NT2/D1 (cell line): ENCODE measurements around the gene C1QTNF5.

Experiments used
- SUZ12 ChIP-seq: IDR thresholded peaks from 2 replicates; pipeline ENCODE4 v1.6.1; 2011; ENCODE audit not compliant: insufficient read length, insufficient read depth; ENCODE audit errors: extremely low read depth
- YY1 ChIP-seq: IDR thresholded peaks from 2 replicates; pipeline ENCODE4 v1.6.1; 2011; ENCODE audit not compliant: insufficient read length, insufficient read depth
- ZNF274 ChIP-seq: IDR thresholded peaks from 2 replicates; pipeline ENCODE4 v1.6.1; 2011; ENCODE audit warnings: mild to moderate bottlenecking, low read depth, low read length

DNA sequence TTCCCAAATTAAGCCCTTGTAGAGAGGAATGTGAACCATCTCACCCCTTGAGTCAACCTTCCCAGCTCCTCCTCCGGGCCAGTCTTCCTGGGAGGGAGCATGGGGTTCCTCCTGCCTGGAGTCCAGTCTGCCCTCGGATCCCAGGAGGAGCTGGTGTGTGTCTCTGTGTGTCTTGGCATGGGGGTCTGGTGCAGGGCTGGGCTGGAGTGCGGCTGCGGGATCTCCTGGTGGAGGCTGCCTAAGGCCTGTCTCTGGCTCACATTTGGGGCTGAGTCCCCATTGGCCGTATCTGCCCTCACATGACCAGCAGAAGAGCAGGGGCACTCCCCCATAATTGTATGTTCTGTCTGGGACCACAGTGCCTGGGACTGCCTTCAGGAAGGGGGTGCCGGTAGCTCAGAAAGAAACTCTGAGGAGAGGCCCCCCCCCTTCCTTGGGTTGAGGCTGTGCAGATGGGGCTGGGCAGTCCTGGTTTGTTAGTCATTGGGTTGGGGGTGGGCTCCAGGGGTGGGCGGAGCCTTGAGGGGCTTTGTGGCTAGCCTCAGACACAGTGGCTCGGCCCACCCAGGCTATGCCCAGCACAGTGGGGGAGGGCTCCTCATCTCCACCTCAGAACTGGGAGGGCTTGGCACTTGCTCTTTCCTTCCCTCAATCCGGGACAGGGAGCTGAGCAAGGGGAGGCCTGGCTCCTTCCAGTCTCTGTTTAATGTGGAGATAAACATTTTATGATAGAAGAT lies 2.9 kb downstream of the C1QTNF5 start:
- no peak for TF ChIP-seq YY1
- TF ChIP-seq SUZ12: no peak
- no peak for TF ChIP-seq ZNF274
